Measurements from ENCODE around the gene FREM2. TPM values are rescaled to one million over a fixed set of nuclear protein-coding genes. Genes with fewer than 3 reads are reported as not detected.

The FREM2 gene
- total RNA-seq, 6 donors from 2014 or later = 7.8 to 26.6 (median 17.3) TPM

DNA sequence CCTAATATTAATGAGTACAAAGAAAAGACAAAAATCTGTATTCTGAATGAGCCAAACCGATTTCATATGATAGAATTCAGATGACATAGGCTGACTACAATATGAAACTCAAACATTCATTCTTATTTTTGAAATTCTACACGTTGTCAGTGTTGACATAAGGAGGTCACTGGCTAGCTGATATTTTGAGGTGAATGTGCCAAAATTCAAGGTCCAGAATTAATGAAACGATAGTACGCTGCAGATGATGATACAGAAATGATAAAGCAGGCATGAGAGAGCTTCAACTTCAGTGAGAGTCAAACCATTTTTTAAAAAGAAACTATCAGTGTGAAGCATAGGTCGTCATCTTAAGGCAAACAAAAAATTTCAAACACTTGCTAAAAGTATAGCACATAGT lies 88.2 kb downstream of the FREM2 start:
- TF ChIP-seq EP300 (IDR thresholded peaks at IDR 0.05) = no peak
- TF ChIP-seq CTCF (IDR thresholded peaks at IDR 0.05) = no peak
- TF ChIP-seq POLR2AphosphoS5 (IDR thresholded peaks at IDR 0.05) = no peak
- no peak for TF ChIP-seq POLR2A (IDR thresholded peaks at IDR 0.05)
- H3K4me3 ChIP-seq = no peak overlapping the region
- DNase-seq (no peak), ATAC-seq (ENCODE audit: low FRiP score in 2 of 2) (no peak)
- H3K27ac ChIP-seq = no peak overlapping the region
- 41 to 52% methylated on average over 5 of the region's 5 CpGs for WGBS, 2 donors
- no peaks in the 10 kb centered on the region for H3K36me3 ChIP-seq
- no peaks in the 10 kb centered on the region for H3K9me3 ChIP-seq
- H3K27me3 ChIP-seq = no peaks in the 10 kb centered on the region
- no peaks in the 10 kb centered on the region for H3K4me1 ChIP-seq

GRCh38 chr13:38777347-38778119 lies 90.7 kb downstream of the FREM2 start:
- H3K4me1 ChIP-seq = no peaks in the 10 kb centered on the region
- H3K4me3 ChIP-seq = no peak overlapping the region
- no peak for DNase-seq
- no peak for TF ChIP-seq POLR2AphosphoS5 (IDR thresholded peaks at IDR 0.05)
- no peak for TF ChIP-seq EP300 (IDR thresholded peaks at IDR 0.05)
- TF ChIP-seq CTCF (IDR thresholded peaks at IDR 0.05) = no peak
- no peak for TF ChIP-seq POLR2A (IDR thresholded peaks at IDR 0.05)
- no peak overlapping the region for H3K27ac ChIP-seq
- no peak for ATAC-seq (ENCODE audit: low FRiP score in 2 of 2)
- 66 to 70% methylated on average over 6 of the region's 6 CpGs for WGBS, 2 donors
- no peaks in the 10 kb centered on the region for H3K27me3 ChIP-seq
- H3K9me3 ChIP-seq = no peaks in the 10 kb centered on the region
- no peaks in the 10 kb centered on the region for H3K36me3 ChIP-seq

DNA sequence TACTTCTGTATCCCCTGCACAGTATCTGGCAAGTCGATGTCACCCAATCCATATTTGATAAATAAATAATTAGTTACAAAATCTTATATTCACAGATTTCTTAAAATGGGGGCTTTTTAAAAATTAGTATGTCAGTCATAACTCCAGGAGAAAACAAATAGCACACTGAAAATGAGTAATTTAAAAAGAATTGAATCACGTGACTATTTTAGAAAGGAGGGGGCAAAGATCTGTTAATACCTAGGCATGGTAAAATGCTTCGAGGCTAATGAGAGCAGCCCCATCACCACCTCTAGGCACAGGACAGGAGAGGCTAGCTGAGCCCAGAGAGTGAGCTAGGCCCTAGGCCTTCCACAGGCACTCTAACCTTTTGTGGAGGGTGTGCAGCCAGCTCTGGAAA lies 94.7 kb downstream of the FREM2 start:
- TF ChIP-seq POLR2AphosphoS5 (IDR thresholded peaks at IDR 0.05) (no peak), EP300 (IDR thresholded peaks at IDR 0.05) (no peak), POLR2A (IDR thresholded peaks at IDR 0.05) (no peak)
- H3K9me3 ChIP-seq = no peaks in the 10 kb centered on the region
- DNase-seq (no peak), ATAC-seq (ENCODE audit: low FRiP score in 2 of 2) (no peak)
- no peak overlapping the region for H3K27ac ChIP-seq
- no peak overlapping the region for H3K4me3 ChIP-seq
- WGBS, 2 donors = 87 to 93% methylated on average over 3 of the region's 3 CpGs
- no peaks in the 10 kb centered on the region for H3K36me3 ChIP-seq
- H3K4me1 ChIP-seq = no peaks in the 10 kb centered on the region
- H3K27me3 ChIP-seq = no peaks in the 10 kb centered on the region

GRCh38 chr13:38784036-38784880 lies 97.4 kb downstream of the FREM2 start:
- Histone ChIP-seq H3K4me1 (no peaks in the 10 kb centered on the region), H3K27ac (peak overlapping the region in 2 of 4 donors; percentile 24 to 49), H3K27me3 (no peaks in the 10 kb centered on the region), H3K4me3 (peak overlapping the region in 2 of 4 donors; percentile 15 to 23), H3K9me3 (no peaks in the 10 kb centered on the region), H3K36me3 (no peaks in the 10 kb centered on the region)
- WGBS, 2 donors = 52 to 60% methylated on average over 15 of the region's 15 CpGs
- ATAC-seq (ENCODE audit: low FRiP score in 2 of 2) = peak in 1 of 2 donors; percentile 43
- peak in 1 of 2 donors; percentile 29 for DNase-seq
- TF ChIP-seq POLR2A (IDR thresholded peaks at IDR 0.05) = no peak
- TF ChIP-seq CTCF (IDR thresholded peaks at IDR 0.05) = no peak
- no peak for TF ChIP-seq EP300 (IDR thresholded peaks at IDR 0.05)
- no peak for TF ChIP-seq POLR2AphosphoS5 (IDR thresholded peaks at IDR 0.05)

GRCh38 chr13:38785042-38785441 lies 98.2 kb downstream of the FREM2 start:
- Histone ChIP-seq H3K36me3 (no peaks in the 10 kb centered on the region), H3K4me1 (no peaks in the 10 kb centered on the region), H3K27ac (peak overlapping the region in 2 of 4 donors; percentile 24 to 49), H3K4me3 (peak overlapping the region in 3 of 4 donors; percentile 1 to 23 (median 15)), H3K9me3 (no peaks in the 10 kb centered on the region), H3K27me3 (no peaks in the 10 kb centered on the region)
- TF ChIP-seq CTCF (IDR thresholded peaks at IDR 0.05) (no peak), POLR2AphosphoS5 (IDR thresholded peaks at IDR 0.05) (no peak), EP300 (IDR thresholded peaks at IDR 0.05) (no peak), POLR2A (IDR thresholded peaks at IDR 0.05) (no peak)
- DNase-seq (no peak), ATAC-seq (ENCODE audit: low FRiP score in 2 of 2) (no peak)
- 51 to 63% methylated on average over 2 of the region's 2 CpGs for WGBS, 2 donors

All from upper lobe of left lung (tissue), 6 donors.